ENCODE results near the gene BTBD19.

BTBD19 gene

DNA sequence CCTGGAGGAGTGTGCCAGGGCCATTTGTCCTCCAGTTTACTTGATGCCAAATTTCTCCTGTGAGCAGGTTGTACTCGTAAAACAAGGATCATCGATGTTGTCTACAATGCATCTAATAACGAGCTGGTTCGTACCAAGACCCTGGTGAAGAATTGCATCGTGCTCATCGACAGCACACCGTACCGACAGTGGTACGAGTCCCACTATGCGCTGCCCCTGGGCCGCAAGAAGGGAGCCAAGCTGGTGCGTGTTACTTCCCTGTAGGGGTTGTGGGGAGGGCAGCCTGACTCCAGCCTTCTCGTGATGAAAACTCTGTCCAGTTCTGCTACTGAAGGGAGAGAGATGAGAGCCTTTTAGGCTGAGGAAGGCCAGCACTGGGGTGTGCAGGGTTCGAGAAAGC lies 30.8 kb upstream of the BTBD19 start:
- Histone ChIP-seq H2AFZ (ENCODE audit: low read depth, low read length) (no peak overlapping the region), H3K4me3 (ENCODE audit: low read depth in 1 of 2, low read length in 2 of 2) (peak overlapping the region in 1 of 2 experiments; percentile 91; a peak in 1 of 4 replicates), H3K79me2 (ENCODE audit: insufficient read depth, low read length) (peaks cover 46% of the 10 kb centered on the region), H4K20me1 (ENCODE audit: insufficient read depth, low read length) (peaks cover 34% of the 10 kb centered on the region), H3K4me1 (ENCODE audit: insufficient read depth, low read length) (peaks cover 34% of the 10 kb centered on the region), H3K27me3 (ENCODE audit: insufficient read depth, low read length, poor library complexity) (no peaks in the 10 kb centered on the region), H3K27ac (ENCODE audit: low read length) (peak overlapping the region; percentile 14; the same call in 1 of the 2 replicates), H3K9me3 (ENCODE audit: insufficient read depth, low read length, severe bottlenecking) (no peaks in the 10 kb centered on the region), H3K4me2 (ENCODE audit: insufficient read depth, low read length) (peak overlapping the region; percentile 86), H3K9ac (ENCODE audit: low read depth, low read length) (peak overlapping the region; percentile 89), H3K36me3 (ENCODE audit: insufficient read depth, low read length) (peaks cover 57% of the 10 kb centered on the region)
- ATAC-seq (ENCODE audit: insufficient read depth, low read depth) (no peak), DNase-seq (no peak)
- TF ChIP-seq EZH2 (IDR thresholded peaks at IDR 0.05; ENCODE audit: borderline replicate concordance, low read depth, low read length, severe bottlenecking) = no peak
- TF ChIP-seq, protein P1, sequence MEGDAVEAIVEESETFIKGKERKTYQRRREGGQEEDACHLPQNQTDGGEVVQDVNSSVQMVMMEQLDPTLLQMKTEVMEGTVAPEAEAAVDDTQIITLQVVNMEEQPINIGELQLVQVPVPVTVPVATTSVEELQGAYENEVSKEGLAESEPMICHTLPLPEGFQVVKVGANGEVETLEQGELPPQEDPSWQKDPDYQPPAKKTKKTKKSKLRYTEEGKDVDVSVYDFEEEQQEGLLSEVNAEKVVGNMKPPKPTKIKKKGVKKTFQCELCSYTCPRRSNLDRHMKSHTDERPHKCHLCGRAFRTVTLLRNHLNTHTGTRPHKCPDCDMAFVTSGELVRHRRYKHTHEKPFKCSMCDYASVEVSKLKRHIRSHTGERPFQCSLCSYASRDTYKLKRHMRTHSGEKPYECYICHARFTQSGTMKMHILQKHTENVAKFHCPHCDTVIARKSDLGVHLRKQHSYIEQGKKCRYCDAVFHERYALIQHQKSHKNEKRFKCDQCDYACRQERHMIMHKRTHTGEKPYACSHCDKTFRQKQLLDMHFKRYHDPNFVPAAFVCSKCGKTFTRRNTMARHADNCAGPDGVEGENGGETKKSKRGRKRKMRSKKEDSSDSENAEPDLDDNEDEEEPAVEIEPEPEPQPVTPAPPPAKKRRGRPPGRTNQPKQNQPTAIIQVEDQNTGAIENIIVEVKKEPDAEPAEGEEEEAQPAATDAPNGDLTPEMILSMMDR (IDR thresholded peaks at IDR 0.05; ENCODE audit: borderline replicate concordance, extremely low read depth, low read length, poor library complexity, severe bottlenecking) = no peak

DNA sequence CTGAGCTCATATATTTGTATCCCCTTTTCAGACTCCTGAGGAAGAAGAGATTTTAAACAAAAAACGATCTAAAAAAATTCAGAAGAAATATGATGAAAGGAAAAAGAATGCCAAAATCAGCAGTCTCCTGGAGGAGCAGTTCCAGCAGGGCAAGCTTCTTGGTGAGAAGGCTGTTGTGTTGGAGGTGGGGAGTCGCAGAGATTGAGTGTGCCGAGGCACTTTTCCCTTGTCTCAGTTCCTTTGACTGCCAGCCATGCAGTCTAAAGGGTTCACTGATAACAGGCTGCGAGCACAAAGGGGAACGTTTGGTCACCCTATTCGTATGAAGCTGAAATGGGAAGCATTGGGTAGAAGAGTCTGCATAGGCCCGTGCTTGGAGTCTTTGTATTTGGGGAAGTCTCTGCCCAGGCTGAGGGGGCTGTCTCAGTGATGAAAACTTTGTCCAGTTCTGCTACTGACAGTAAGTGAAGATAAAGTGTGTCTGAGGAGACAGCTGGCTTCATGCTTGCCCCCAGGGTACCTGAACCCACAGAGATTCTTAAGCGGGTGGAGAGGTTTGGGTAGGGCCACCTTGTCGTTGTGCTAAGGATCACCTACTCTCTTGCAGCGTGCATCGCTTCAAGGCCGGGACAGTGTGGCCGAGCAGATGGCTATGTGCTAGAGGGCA lies 30.2 kb upstream of the BTBD19 start:
- peaks cover 34% of the 10 kb centered on the region for H4K20me1 ChIP-seq (ENCODE audit: insufficient read depth, low read length)
- peak overlapping the region in 1 of 2 experiments; percentile 91; a peak in 1 of 4 replicates for H3K4me3 ChIP-seq (ENCODE audit: low read depth in 1 of 2, low read length in 2 of 2)
- no peaks in the 10 kb centered on the region for H3K9me3 ChIP-seq (ENCODE audit: insufficient read depth, low read length, severe bottlenecking)
- no peak overlapping the region for H2AFZ ChIP-seq (ENCODE audit: low read depth, low read length)
- H3K36me3 ChIP-seq (ENCODE audit: insufficient read depth, low read length) = peaks cover 57% of the 10 kb centered on the region
- H3K27me3 ChIP-seq (ENCODE audit: insufficient read depth, low read length, poor library complexity) = no peaks in the 10 kb centered on the region
- TF ChIP-seq, protein P1 (IDR thresholded peaks at IDR 0.05; ENCODE audit: borderline replicate concordance, extremely low read depth, low read length, poor library complexity, severe bottlenecking) = no peak
- no peak for TF ChIP-seq EZH2 (IDR thresholded peaks at IDR 0.05; ENCODE audit: borderline replicate concordance, low read depth, low read length, severe bottlenecking)
- no peak overlapping the region for H3K27ac ChIP-seq (ENCODE audit: low read length)
- H3K9ac ChIP-seq (ENCODE audit: low read depth, low read length) = no peak overlapping the region
- ATAC-seq (ENCODE audit: insufficient read depth, low read depth) (no peak), DNase-seq (no peak)
- H3K79me2 ChIP-seq (ENCODE audit: insufficient read depth, low read length) = peaks cover 46% of the 10 kb centered on the region
- H3K4me1 ChIP-seq (ENCODE audit: insufficient read depth, low read length) = peaks cover 34% of the 10 kb centered on the region
- peak overlapping the region; percentile 86; the same call in 1 of the 2 replicates for H3K4me2 ChIP-seq (ENCODE audit: insufficient read depth, low read length)

DNA sequence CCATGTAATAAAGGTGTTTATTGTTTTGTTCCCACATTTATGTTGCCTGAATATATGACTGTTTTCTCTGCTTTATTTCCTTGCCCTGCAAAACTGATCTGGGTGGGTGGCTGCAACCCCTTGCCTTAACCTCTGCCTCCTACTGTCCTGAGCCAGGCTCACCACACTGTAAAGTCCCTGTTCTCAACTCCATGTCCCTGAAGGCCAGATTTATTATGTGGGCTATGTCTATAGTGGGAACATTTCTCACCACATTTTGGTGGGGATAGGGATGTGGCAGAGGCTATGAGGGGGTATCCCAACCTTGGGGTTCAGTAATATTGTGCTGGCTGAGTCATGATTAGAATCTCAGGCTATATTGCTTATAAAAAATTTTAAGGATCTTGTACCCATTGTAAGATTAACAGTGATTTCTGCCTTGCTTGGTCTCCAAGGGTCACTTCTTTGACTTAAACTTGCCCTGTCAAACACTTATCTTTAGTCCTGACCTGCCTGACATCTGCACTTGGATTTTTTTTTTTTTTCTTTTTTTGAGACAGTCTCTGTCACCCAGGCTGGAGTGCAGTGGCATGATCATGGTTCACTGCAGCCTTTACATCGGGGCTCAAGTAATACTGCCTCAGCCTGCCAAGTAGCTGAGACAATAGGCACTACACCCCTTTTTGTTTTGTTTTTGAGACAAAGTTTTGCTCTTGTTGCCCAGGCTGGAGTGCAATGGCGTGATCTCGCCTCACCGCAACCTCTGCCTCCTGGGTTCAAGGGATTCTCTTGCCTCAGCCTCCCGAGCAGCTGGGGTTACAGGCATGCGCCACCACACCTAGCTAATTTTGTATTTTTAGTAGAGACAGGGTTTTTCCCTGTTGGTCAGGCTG lies 29.4 kb upstream of the BTBD19 start:
- H3K4me3 ChIP-seq (ENCODE audit: low read depth in 1 of 2, low read length in 2 of 2) = no peak overlapping the region
- no peak overlapping the region for H3K9ac ChIP-seq (ENCODE audit: low read depth, low read length)
- ATAC-seq (ENCODE audit: insufficient read depth, low read depth) (no peak), DNase-seq (no peak)
- H3K4me2 ChIP-seq (ENCODE audit: insufficient read depth, low read length) = peak overlapping the region; percentile 86; the same call in 1 of the 2 replicates
- H3K27me3 ChIP-seq (ENCODE audit: insufficient read depth, low read length, poor library complexity) = no peaks in the 10 kb centered on the region
- no peaks in the 10 kb centered on the region for H3K9me3 ChIP-seq (ENCODE audit: insufficient read depth, low read length, severe bottlenecking)
- H3K79me2 ChIP-seq (ENCODE audit: insufficient read depth, low read length) = peaks cover 46% of the 10 kb centered on the region
- peaks cover 57% of the 10 kb centered on the region for H3K36me3 ChIP-seq (ENCODE audit: insufficient read depth, low read length)
- H3K4me1 ChIP-seq (ENCODE audit: insufficient read depth, low read length) = peaks cover 34% of the 10 kb centered on the region
- no peak for TF ChIP-seq EZH2 (IDR thresholded peaks at IDR 0.05; ENCODE audit: borderline replicate concordance, low read depth, low read length, severe bottlenecking)
- TF ChIP-seq, protein P1 (IDR thresholded peaks at IDR 0.05; ENCODE audit: borderline replicate concordance, extremely low read depth, low read length, poor library complexity, severe bottlenecking) = no peak
- H4K20me1 ChIP-seq (ENCODE audit: insufficient read depth, low read length) = peaks cover 34% of the 10 kb centered on the region
- H3K27ac ChIP-seq (ENCODE audit: low read length) = no peak overlapping the region
- no peak overlapping the region for H2AFZ ChIP-seq (ENCODE audit: low read depth, low read length)
